PC-3 (cell line): ENCODE data around the gene TMEM59L.

Experiments
- CTCF ChIP-seq: fragments of 300-600 bp; sonication (generic); conservative IDR thresholded peaks from 2 replicates; pipeline ENCODE4 v1.5.1; 2017; ENCODE audit warnings: antibody characterized with exemption, low read depth, mild to moderate bottlenecking, low read length
- EZH2 ChIP-seq: fragments of 300-600 bp; sonication (generic); IDR thresholded peaks from one replicate; pipeline ENCODE4 v1.6.1; 2017; ENCODE audit warnings: antibody characterized with exemption, mild to moderate bottlenecking, low read length; ENCODE audit not compliant: unreplicated experiment

GRCh38 chr19:18657590-18658365 lies 45.1 kb downstream of the TMEM59L start:
- no peak for TF ChIP-seq CTCF
- TF ChIP-seq EZH2 = no peak
